Temporal lobe (tissue), 1 donor: Measurements from ENCODE around the gene CTBP1. TPM values are rescaled to one million over a fixed set of nuclear protein-coding genes. Genes with fewer than 3 reads are reported as not detected.

Source experiments
- total RNA-seq: library from RNA; depleted of rRNA; stranded (reverse); fragments of >200 nt; gene quantifications from one replicate; pipeline ENCODE4 v1.2.3, GENCODE V29; 2014

The CTBP1 gene
- total RNA-seq, 1 donor from 2014 or later, result 126 TPM

Other genes starting within 250 kb of the CTBP1 start
- gene FGFRL1, start 237.5 kb downstream of the CTBP1 start, total RNA-seq, result 3.0 TPM
- 0.49 TPM for gene RNF212, start 135.6 kb downstream of the CTBP1 start, total RNA-seq
- gene SPON2, start 76.5 kb downstream of the CTBP1 start, total RNA-seq, result 7.6 TPM
- gene MAEA, start 40.8 kb upstream of the CTBP1 start, total RNA-seq, result 28.8 TPM
- 7.9 TPM for gene UVSSA, start 98.1 kb upstream of the CTBP1 start, total RNA-seq
- gene NKX1-1, start 157.3 kb upstream of the CTBP1 start, total RNA-seq, result not detected